NCI-H146 (cell line): Measurements from ENCODE around the gene RETREG1.

Experiments
- DNase-seq: peaks from one replicate; lab custom pipeline; 2025; lab: John Stamatoyannopoulos, UW

RETREG1 gene

GRCh38 chr5:16585041-16585667 lies 31.6 kb downstream of the RETREG1 start:
- DNase-seq = no peak

DNA sequence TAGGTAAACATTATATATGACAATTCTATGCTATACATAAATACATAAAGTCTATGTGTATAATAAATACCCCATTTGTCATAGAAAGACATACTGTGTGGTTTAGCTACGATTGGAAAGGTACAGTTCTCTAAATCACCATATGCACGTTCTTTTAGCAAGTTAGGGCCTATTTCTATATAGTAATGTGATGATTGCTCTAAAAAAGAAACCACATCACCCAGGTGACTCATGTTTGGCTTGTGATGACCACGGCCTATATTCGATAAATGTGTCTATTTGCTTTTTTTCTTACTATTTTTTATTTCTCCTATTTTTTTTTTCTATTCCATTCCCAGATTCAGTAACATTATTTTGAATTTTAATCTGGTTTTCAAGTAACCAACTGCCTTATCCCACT lies 34.7 kb downstream of the RETREG1 start:
- DNase-seq = no peak

DNA sequence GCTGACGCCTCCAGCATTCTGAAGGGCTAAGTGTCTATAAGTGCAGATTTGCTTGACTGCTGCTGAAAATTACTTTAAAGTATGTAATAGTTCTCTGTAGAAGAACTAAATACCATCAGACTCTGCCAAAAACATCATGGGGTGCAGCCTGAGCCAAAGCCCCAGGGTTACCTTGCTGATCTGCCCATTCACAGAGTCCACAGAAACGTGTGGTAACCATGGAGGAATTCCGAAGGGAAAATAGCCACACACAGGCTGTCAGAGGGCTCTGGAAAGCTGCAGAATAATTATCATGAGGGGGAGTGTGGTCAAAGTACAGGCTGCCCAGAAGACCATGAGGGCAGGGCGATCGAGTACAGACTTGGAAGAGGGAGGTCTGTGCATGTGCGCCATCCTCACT lies 36.4 kb downstream of the RETREG1 start:
- no peak for DNase-seq

GRCh38 chr5:16579142-16579847 lies 37.5 kb downstream of the RETREG1 start:
- DNase-seq = peak; percentile 55

DNA sequence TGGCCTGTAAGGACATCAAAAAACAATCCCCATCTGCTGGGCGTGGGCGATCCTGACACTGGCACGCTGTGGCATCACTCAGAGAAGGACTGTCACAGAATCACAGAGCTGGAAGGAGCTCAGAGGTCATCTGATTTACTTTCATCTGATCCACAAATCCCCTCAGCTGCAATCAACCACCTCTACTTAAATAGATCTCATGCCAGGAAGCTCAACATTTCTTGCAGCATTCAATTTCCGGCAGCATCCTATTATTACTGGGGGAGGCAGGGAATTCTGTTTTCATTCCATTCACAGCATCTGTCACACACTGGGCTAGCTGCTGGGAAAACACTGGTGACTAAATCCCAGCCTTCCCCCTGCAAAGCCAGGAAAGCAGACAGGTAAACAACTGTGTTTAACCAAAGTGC lies 38.3 kb downstream of the RETREG1 start:
- DNase-seq = peak; percentile 82

- no peak for DNase-seq
Measured at GRCh38 chr5:16577677-16578076, 39.1 kb downstream of the RETREG1 start.

DNA sequence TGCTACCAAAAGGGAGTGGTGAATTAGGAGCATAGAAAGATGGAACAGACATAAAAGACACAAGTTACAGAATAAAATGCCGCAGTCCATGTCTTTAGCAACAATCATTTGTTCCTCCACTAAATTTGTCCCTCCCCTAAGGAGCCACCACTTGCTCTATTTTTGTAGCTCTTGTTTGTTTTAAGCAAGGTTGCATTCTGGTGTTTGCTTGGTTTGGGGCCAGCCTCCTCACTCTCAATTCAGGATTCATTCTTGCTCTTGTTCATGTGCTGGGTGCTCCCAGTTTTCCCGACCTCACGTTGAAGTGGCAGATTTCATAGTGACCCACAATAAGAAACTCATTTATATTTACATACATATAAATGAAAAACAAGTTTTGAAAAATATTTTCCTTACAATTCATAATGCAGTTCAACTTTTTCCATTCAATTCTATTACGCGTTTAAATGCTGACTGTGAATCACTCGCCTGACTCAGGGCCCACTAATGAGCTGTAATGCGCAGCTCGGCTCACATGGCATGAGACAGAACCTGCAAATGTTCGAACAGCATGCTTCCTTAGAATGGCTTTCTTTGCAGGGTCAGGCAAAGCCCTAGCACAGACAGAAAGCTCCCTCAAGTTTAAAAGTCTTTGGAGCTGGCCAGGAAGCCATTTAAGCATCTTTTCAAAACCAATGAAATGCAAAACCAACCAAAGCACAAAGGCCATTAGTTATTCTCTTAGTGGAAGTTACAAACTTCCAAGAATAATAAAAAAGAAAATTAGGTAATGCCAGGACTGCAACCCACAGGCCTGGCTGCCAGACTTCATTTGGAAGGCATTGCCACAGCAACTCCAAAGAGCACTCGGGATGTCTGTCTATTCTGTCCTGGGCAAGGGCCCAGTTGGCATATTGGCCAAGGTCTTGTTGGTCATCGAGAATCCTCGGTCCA lies 41.7 kb downstream of the RETREG1 start:
- DNase-seq = no peak

DNA sequence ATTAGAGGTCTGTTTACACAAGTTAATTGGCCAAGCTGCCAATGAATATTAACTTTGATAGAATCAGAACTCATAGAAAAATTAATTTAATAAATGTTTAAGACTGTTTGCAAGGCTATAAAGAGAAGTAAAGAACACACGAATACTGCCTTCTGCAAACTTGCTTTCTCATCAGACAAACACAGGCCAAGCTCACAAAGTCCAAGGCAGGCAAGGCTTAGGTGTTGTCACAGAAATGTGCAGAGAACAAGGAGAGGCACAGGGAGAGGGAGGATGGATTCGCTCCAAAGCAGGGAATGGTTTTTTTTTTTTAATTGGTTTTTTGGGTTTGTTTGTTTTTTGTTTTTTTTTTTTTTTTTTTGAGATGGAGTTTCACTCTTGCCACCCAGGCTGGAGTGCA lies 43.4 kb downstream of the RETREG1 start:
- peak; percentile 52 for DNase-seq

DNA sequence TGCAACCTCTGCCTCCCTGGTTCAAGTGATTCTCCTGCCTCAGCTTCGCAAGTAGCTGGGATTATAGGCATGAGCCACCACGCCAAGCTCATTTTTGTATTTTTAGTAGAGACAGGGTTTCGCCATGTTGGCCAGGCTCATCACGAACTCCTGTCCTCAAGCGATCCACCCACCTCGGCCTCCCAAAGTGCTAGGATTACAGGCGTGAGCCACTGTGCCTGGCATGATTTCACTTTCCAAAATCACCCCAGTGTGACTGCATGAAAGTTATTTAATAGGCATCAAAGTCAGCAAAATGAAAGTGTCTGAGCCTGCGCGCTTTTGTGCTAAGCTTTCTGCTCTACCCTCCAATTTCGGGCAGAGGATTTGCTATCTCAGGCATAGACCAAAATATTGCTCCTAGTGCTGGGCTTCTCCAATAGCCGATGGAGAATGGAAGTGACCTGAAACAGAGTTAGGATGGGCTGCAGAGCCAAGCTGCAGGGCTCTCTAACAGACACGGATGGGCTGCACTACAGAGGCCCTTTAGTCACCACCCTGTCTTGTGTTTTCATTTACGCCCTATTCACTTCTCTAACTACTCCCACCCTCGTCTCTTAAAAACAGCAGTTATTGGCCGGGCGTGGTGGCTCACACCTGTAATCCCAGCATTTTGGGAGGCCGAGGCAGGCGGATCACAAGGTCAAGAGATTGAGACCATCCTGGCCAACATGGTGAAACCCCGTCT lies 44.3 kb downstream of the RETREG1 start:
- no peak for DNase-seq

DNA sequence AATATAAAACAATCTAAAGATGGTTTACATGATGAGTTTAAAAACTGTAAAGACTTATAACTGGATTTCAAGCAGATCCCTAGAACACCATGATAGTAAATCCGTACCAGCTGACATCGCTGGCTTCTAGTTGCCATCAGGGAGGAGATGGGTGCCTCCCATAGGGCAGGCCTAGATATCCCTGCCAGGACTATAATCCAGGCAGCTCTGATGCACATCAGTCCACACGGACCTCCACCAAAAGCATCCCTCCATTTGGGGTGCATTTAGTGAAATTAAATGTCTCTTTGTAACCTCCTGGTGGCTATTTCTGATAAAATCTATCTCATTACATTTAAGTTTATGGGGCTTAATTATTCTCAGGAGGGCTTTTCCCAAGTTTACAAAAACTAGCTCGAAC lies 45.8 kb downstream of the RETREG1 start:
- DNase-seq = no peak

DNA sequence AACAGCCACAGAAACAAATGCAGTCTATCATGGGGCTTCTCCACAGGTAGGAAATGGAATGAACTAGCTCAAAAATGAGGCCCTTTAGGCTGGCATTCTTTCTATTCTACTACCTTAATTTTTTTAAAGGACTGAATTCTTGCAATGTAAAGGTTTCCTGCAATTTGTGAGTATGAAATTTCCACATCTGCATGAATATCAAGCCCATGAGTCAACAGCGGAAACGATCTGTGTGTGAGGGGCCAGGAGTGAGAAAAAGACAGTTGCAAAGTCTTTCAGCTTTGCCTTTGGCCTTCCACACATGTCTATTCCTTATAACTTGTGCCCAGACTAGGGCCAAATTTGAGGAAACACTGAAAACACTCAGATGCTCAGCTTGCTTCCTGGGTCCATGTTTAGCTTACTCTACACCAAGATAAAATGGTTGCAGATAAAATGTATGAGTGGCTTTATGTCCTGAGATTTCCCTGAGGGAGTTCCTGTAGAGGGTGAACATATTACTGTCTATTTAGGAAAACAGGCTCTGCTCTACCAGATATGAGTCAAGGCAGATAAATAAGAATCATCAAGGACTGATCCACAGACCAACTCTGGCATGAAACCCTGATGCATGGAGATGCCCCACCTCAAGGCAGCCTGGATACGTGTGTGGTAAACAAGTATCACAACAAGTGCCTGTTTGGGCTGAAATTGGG lies 46.5 kb downstream of the RETREG1 start:
- no peak for DNase-seq

DNA sequence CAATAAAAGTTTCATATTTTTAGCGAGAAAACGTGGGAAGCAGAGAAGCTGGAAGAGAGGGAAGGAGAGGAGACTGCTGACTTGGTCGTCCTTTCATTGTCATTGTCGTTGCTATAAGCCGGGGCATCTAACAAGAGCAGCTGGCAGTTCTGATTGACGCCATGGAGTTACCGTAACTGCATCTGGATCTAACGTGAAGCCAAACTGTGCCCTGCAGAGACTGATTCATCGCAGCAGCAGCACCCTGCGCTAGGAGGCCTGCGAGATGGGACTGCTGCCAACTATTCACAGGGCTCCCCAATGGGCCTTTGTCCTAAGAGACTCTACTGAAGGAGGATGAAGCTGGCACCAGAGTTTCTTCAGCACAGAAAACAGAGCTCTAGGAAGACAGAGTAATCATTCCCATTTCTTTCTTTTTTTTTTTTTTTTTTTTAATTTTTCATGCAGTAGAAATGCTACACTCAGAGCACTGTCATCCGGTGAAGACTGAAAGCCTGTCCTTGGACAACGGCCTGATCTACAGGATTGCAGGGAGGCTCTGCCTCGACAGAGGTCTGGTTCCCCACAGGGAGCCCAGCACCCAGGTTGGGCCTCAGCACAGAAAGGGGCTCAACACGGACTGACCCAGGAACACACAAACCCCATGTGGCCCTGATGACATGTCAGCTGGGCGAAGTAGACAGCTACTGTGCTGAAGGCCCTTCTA lies 47.8 kb downstream of the RETREG1 start:
- DNase-seq = peak; percentile 74

- DNase-seq = no peak
Measured at GRCh38 chr5:16567365-16567764, 49.4 kb downstream of the RETREG1 start.

DNA sequence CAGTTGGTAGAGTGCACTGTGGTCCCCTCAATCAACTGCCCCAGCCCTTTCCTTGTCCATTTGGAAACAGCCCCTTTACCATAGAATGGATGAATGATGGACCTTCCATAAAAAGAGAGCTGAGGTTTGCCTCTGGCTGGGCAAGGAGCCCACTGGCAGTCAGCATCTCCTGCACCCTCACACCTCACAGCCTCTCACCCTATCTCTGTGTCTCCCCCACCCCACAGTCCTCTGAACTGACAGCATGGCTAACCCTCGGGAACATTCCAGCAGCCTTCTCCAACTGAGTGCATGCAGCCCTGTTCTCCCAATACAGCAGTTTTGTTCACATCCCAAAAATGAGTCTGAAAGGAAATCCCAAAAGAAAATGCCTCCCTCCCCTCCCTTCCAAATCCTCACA lies 51.7 kb downstream of the RETREG1 start:
- no peak for DNase-seq

DNA sequence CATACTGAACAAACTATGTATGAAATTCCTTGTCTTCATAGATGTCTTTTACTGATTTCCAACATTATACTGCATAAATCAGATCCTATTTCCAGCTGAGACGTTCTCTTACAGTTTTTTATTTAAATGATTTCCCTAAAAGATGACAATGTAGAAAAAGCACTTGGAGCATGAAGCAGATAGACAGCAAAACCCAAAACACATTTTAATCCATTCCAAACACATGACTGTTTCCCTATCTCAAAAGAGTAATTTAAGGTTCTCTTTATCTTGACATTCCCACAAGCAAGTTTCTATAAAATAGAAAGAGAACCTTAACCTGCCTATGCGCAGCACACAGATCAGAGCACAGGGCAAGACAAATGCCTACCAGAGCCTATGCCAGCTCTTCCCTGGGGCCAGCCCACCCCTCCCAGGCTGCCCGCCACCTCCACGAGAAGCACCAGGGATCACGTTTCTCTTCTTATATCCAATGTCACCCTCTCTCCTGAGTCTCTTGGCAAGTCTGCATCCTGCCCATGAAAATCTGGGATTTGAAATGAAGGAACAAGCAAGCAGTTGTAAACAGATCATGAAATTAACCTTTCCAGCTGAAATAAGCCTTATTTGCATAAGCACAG lies 52.4 kb downstream of the RETREG1 start:
- no peak for DNase-seq

DNA sequence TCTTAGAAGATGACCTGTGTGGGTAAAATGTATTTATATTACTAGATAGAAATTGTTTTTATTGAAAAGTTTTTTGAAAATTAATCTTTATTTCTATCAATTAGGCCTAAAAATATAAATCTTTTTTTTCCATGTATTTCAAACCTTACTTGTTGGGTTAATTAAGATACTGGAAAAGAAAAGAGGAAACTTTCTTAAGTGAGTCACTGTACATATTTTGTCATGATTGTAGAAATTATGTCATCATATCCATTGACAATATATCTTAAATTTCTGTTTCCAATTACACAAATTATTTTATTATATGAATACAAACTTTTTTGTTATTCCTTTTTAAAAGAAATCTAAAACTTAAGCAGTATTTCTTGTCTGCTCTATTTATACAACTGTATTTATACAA lies 53.1 kb downstream of the RETREG1 start:
- DNase-seq = no peak

GRCh38 chr5:16561660-16562059 lies 55.1 kb downstream of the RETREG1 start:
- DNase-seq = no peak

- DNase-seq = peak; percentile 62
Measured at GRCh38 chr5:16559702-16560101, 57.1 kb downstream of the RETREG1 start.

DNA sequence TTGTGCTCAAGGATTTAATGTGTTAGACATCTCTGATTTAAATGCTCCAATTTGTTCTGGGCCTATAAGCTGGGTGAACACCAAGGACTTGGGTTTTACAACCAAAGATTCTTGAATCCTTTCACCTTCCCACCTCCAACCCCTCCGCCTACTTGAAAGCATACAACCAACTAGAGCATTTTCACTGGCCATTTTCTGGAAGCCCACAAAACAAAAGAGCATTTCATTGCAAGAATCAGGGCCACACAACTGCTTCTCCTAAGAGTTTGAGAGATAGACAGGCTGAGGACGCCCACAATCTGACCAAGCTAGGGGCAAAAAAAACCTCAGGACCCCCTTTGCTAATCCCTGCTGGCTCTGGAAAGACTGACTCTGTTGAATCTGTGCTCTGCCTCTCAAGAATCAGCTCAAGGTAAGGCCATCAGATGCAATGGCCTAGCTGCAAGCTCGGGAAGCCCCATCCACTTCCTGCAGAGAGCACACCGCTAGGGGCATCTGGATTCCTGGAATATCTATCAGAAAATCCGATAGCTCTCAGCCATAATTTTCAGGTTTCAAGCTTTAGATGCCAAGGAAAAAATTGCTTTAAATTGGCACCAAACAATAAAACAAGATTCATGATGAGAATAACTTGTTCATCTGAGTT lies 57.7 kb downstream of the RETREG1 start:
- DNase-seq = peak; percentile 42

- DNase-seq = no peak
Measured at GRCh38 chr5:16557477-16557876, 59.3 kb downstream of the RETREG1 start.
